Activated CD8-positive, alpha-beta memory T cell treated with anti-CD3 and anti-CD28 coated beads, Interleukin-2, amount 10 ng/mL, durations not matched to agents 7 days and 5 days (primary cell): ENCODE data around the gene DNAJB9. TPM values are rescaled to one million over a fixed set of nuclear protein-coding genes. Genes with fewer than 3 reads are reported as not detected.
A peak's percentile ranks its signal among the peaks of the same experiment; 100 is the strongest.
"Not testable (repeated sequence)": the region's sequence is repeated elsewhere in the genome, so short reads cannot be mapped to it uniquely, and the experiment has no call there.

ENCODE experiments used
- ATAC-seq: fragments of 150-1000 bp; cut with Tn5 transposase; one replicate; pipeline ENCODE4 v1.10.0; 2021; ENCODE audit warnings: moderate library complexity
- CTCF ChIA-PET: fragments of 350-600 bp; sonication (Branson Sonifier 250); formaldehyde crosslinking; loops from one replicate; lab custom pipeline; 2021; ENCODE audit warnings: antibody characterized with exemption; lab: Charles Lee
- DNase-seq: peaks from one replicate; pipeline ENCODE4 v3.0.0-alpha.2; 2020
- H3K27ac Mint-ChIP-seq: one replicate; pipeline ENCODE4 v1.8.0; 2021; ENCODE audit warnings: mild to moderate bottlenecking, mixed read lengths
- H3K27me3 Mint-ChIP-seq: one replicate; pipeline ENCODE4 v1.8.0; 2021; ENCODE audit warnings: mixed read lengths
- H3K36me3 Mint-ChIP-seq: one replicate; pipeline ENCODE4 v1.8.0; 2021; ENCODE audit warnings: mild to moderate bottlenecking, mixed read lengths
- H3K4me1 Mint-ChIP-seq: one replicate; pipeline ENCODE4 v1.8.0; 2021; ENCODE audit warnings: mixed read lengths
- H3K4me3 Mint-ChIP-seq: one replicate; pipeline ENCODE4 v1.8.0; 2021; ENCODE audit warnings: mild to moderate bottlenecking, moderate library complexity, mixed read lengths
- H3K9me3 Mint-ChIP-seq: one replicate; pipeline ENCODE4 v1.8.0; 2022; ENCODE audit warnings: low read depth, mixed read lengths
- total RNA-seq, 2 experiments: library from RNA; stranded (reverse); gene quantifications; one replicate each; pipeline ENCODE4 v1.2.3, GENCODE V29; 2021

DNAJB9 gene
- total RNA-seq, 2 experiments from 2014 or later, result 5.5 to 11.5 TPM

GRCh38 chr7:108538685-108539084, 31.0 kb upstream of the DNAJB9 start:
- ATAC-seq, DNase-seq, H3K9me3 Mint-ChIP-seq, CTCF ChIA-PET, H3K36me3 Mint-ChIP-seq, H3K4me3 Mint-ChIP-seq, H3K4me1 Mint-ChIP-seq, H3K27ac Mint-ChIP-seq: not testable (repeated sequence)
- H3K27me3 Mint-ChIP-seq, result peaks cover 12% of the 10 kb centered on the region

- ATAC-seq, result no peak
- no peak for DNase-seq
These were observed 28.2 kb upstream of the DNAJB9 start for GRCh38 chr7:108541478-108541877.

GRCh38 chr7:108548141-108548896, 21.4 kb upstream of the DNAJB9 start:
- ATAC-seq, DNase-seq, H3K27me3 Mint-ChIP-seq, H3K36me3 Mint-ChIP-seq, H3K4me1 Mint-ChIP-seq, H3K9me3 Mint-ChIP-seq, H3K27ac Mint-ChIP-seq, H3K4me3 Mint-ChIP-seq: not testable (repeated sequence)
- CTCF ChIA-PET, result interaction anchor here (1.5 kb wide), 1 partner anchor 52 kb away, joined by 5 read pairs; no protein-coding TSS in a partner anchor

More at GRCh38 chr7:108541478-108541877, 28.2 kb upstream of the DNAJB9 start:
- Mint-ChIP-seq H3K4me3 (no peak overlapping the region), H3K9me3 (no peaks in the 10 kb centered on the region), H3K27me3 (peaks cover 5% of the 10 kb centered on the region), H3K36me3 (no peaks in the 10 kb centered on the region), H3K27ac (no peak overlapping the region), H3K4me1 (no peaks in the 10 kb centered on the region)
- CTCF ChIA-PET, result no interaction called here

GRCh38 chr7:108556665-108557064, 13.0 kb upstream of the DNAJB9 start:
- Mint-ChIP-seq H3K9me3 (peaks cover 11% of the 10 kb centered on the region), H3K36me3 (peaks cover 35% of the 10 kb centered on the region)
- H3K27me3 Mint-ChIP-seq, H3K4me3 Mint-ChIP-seq, CTCF ChIA-PET, H3K27ac Mint-ChIP-seq, H3K4me1 Mint-ChIP-seq, ATAC-seq, DNase-seq: not testable (repeated sequence)

- Mint-ChIP-seq H3K9me3 (peaks cover 11% of the 10 kb centered on the region), H3K4me3 (no peak overlapping the region), H3K27ac (no peak overlapping the region), H3K4me1 (no peaks in the 10 kb centered on the region), H3K27me3 (no peaks in the 10 kb centered on the region), H3K36me3 (peaks cover 37% of the 10 kb centered on the region)
- DNase-seq (no peak), ATAC-seq (no peak)
- CTCF ChIA-PET, result no interaction called here
These were observed 12.5 kb upstream of the DNAJB9 start for GRCh38 chr7:108557191-108557590.

- H3K27me3 Mint-ChIP-seq, result no peaks in the 10 kb centered on the region
- H3K36me3 Mint-ChIP-seq, result peaks cover 40% of the 10 kb centered on the region
- peaks cover 11% of the 10 kb centered on the region for H3K9me3 Mint-ChIP-seq
- CTCF ChIA-PET, result no interaction called here
- no peak overlapping the region for H3K4me3 Mint-ChIP-seq
- no peak for DNase-seq
- no peaks in the 10 kb centered on the region for H3K4me1 Mint-ChIP-seq
- H3K27ac Mint-ChIP-seq, result no peak overlapping the region
- ATAC-seq, result no peak
These were observed 12.1 kb upstream of the DNAJB9 start for GRCh38 chr7:108557617-108558016.

GRCh38 chr7:108559253-108559652, 10.4 kb upstream of the DNAJB9 start:
- CTCF ChIA-PET, result no interaction called here
- no peaks in the 10 kb centered on the region for H3K27me3 Mint-ChIP-seq
- no peaks in the 10 kb centered on the region for H3K4me1 Mint-ChIP-seq
- peaks cover 42% of the 10 kb centered on the region for H3K36me3 Mint-ChIP-seq
- no peak for DNase-seq
- no peak for ATAC-seq
- peaks cover 11% of the 10 kb centered on the region for H3K9me3 Mint-ChIP-seq
- no peak overlapping the region for H3K4me3 Mint-ChIP-seq
- no peak overlapping the region for H3K27ac Mint-ChIP-seq

- no peaks in the 10 kb centered on the region for H3K27me3 Mint-ChIP-seq
- no peak overlapping the region for H3K27ac Mint-ChIP-seq
- peaks cover 11% of the 10 kb centered on the region for H3K9me3 Mint-ChIP-seq
- ATAC-seq (no peak), DNase-seq (no peak)
- CTCF ChIA-PET, result no interaction called here
- H3K4me3 Mint-ChIP-seq, result no peak overlapping the region
- peaks cover 3% of the 10 kb centered on the region for H3K4me1 Mint-ChIP-seq
- peaks cover 52% of the 10 kb centered on the region for H3K36me3 Mint-ChIP-seq
These were observed 8.5 kb upstream of the DNAJB9 start for GRCh38 chr7:108561047-108561619.

GRCh38 chr7:108565987-108566386, 3.7 kb upstream of the DNAJB9 start:
- DNase-seq (no peak), ATAC-seq (no peak)
- Mint-ChIP-seq H3K27me3 (no peaks in the 10 kb centered on the region), H3K9me3 (no peaks in the 10 kb centered on the region), H3K4me3 (no peak overlapping the region), H3K4me1 (peaks cover 23% of the 10 kb centered on the region), H3K27ac (no peak overlapping the region), H3K36me3 (peaks cover 36% of the 10 kb centered on the region)
- CTCF ChIA-PET, result no interaction called here

GRCh38 chr7:108568801-108569380, 783 bp upstream of the DNAJB9 start:
- DNase-seq (peak; percentile 77), ATAC-seq (no peak)
- Mint-ChIP-seq H3K27me3 (no peaks in the 10 kb centered on the region), H3K9me3 (no peaks in the 10 kb centered on the region), H3K36me3 (peaks cover 39% of the 10 kb centered on the region), H3K27ac (peak overlapping the region; percentile 99), H3K4me1 (peaks cover 42% of the 10 kb centered on the region), H3K4me3 (peak overlapping the region; percentile 98)
- CTCF ChIA-PET, result interaction anchor here (1.1 to 1.4 kb wide), 2 partner anchors 40 to 44 kb away, joined by 3 read pairs; no protein-coding TSS in a partner anchor

GRCh38 chr7:108570146-108570755, 577 bp downstream of the DNAJB9 start:
- ATAC-seq, result peak; percentile 8
- Mint-ChIP-seq H3K4me3 (peak overlapping the region; percentile 98), H3K27me3 (no peaks in the 10 kb centered on the region), H3K36me3 (peaks cover 39% of the 10 kb centered on the region), H3K27ac (peak overlapping the region; percentile 99), H3K4me1 (peaks cover 44% of the 10 kb centered on the region), H3K9me3 (no peaks in the 10 kb centered on the region)
- peak; percentile 69 for DNase-seq
- CTCF ChIA-PET, result interaction anchor here (1.4 kb wide), 1 partner anchor 46 kb away, joined by 3 read pairs; no protein-coding TSS in a partner anchor

GRCh38 chr7:108572480-108572879, 2.8 kb downstream of the DNAJB9 start:
- ATAC-seq (no peak), DNase-seq (no peak)
- H3K9me3 Mint-ChIP-seq, result no peaks in the 10 kb centered on the region
- no peak overlapping the region for H3K27ac Mint-ChIP-seq
- no peaks in the 10 kb centered on the region for H3K27me3 Mint-ChIP-seq
- H3K36me3 Mint-ChIP-seq, result peaks cover 41% of the 10 kb centered on the region
- CTCF ChIA-PET, result interaction anchor here (1.3 kb wide), 1 partner anchor 47 kb away, joined by 3 read pairs; the partner anchor contains the start of gene PNPLA8
- H3K4me3 Mint-ChIP-seq, result no peak overlapping the region
- H3K4me1 Mint-ChIP-seq, result peaks cover 37% of the 10 kb centered on the region

- H3K27me3 Mint-ChIP-seq, result no peaks in the 10 kb centered on the region
- H3K4me3 Mint-ChIP-seq, result no peak overlapping the region
- peaks cover 4% of the 10 kb centered on the region for H3K9me3 Mint-ChIP-seq
- ATAC-seq, result no peak
- CTCF ChIA-PET, result no interaction called here
- no peak overlapping the region for H3K27ac Mint-ChIP-seq
- H3K36me3 Mint-ChIP-seq, result peaks cover 54% of the 10 kb centered on the region
- DNase-seq, result no peak
- H3K4me1 Mint-ChIP-seq, result peaks cover 24% of the 10 kb centered on the region
These were observed 5.5 kb downstream of the DNAJB9 start for GRCh38 chr7:108575156-108575555.
